Renal cortical epithelial cell (primary cell): ENCODE data around the gene SFT2D1. TPM values are rescaled to one million over a fixed set of nuclear protein-coding genes. Genes with fewer than 3 reads are reported as not detected.

ENCODE experiments used
- DNase-seq: peaks from one replicate; pipeline ENCODE4 v3.0.0-alpha.2; 2011; ENCODE audit warnings: low read depth
- total RNA-seq: library from RNA; depleted of rRNA; stranded (reverse); fragments of >200 nt; gene quantifications from 2 replicates; pipeline ENCODE4 v1.2.3, GENCODE V29; 2014

SFT2D1 gene
- total RNA-seq, 1 donor from 2014 or later, result 49.9 TPM

DNA sequence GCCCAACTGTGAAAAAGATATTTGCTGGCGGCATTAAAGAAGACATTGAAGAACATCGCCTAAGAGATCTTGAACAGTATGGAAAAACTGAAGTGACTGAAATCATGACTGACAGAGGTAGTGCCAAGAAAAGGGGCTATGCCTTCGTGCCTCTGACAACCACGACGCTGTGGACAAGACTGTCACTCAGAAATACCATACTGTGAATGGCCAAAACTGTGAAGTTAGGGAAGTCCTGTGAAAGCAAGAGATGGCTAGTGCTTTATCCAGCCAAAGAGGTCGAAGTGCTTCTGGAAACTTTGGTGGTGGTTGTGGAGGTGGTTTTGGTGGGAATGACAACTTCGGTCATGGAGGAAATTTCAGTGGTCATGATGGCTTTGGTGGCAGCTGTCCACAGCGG lies 7.5 kb downstream of the SFT2D1 start:
- no peak for DNase-seq

- no peak for DNase-seq
These were observed 9.0 kb downstream of the SFT2D1 start for GRCh38 chr6:166333172-166333995.

- DNase-seq, result no peak
These were observed 10.6 kb downstream of the SFT2D1 start for GRCh38 chr6:166331503-166332415.

- DNase-seq, result peak; percentile 64
These were observed 11.7 kb downstream of the SFT2D1 start for GRCh38 chr6:166330612-166331011.

- DNase-seq, result no peak
These were observed 16.8 kb downstream of the SFT2D1 start for GRCh38 chr6:166325383-166326042.

- no peak for DNase-seq
These were observed 18.9 kb downstream of the SFT2D1 start for GRCh38 chr6:166323395-166323794.

- no peak for DNase-seq
These were observed 23.4 kb downstream of the SFT2D1 start for GRCh38 chr6:166318649-166319600.

DNA sequence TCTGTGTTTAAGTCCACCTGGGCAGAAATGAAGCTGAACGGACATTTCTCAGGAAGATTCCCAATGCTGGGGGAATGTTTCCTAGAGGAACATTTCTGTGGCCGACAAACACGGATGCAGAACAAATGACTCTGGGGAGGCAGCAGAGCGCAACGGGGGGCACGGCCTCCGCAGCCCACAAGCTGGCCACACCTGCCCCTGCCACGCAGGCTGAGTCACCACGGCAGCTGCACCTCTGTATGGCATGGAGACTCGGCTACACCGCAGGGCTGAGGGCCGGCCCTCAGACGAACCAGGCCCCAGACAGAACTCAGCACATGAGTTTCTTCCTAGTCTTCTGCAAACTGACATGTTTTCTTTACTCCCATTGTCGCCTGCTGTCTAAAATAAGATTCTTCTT lies 24.1 kb downstream of the SFT2D1 start:
- peak; percentile 85 for DNase-seq

GRCh38 chr6:166317261-166318212 lies 24.8 kb downstream of the SFT2D1 start:
- no peak for DNase-seq

DNA sequence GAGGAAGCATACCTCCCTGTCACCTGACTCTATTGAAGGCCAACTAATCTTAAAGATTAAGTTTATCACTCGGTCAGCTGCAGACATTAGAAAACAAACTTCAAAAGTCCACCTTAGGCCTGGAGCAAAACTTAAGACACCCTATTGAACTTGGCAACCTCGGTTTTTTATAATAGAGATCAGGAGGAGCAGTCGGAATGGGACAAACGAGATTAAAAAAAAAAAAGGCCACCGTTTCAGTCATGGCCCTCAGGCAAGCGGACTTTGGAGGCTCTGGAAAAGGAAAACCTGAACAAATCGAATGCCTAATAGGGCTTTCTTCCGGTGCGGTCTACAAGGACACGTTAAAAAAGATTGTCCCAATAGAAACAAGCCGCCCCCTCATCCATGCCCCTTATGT lies 26.9 kb downstream of the SFT2D1 start:
- no peak for DNase-seq

GRCh38 chr6:166314454-166314853 lies 27.9 kb downstream of the SFT2D1 start:
- no peak for DNase-seq

DNA sequence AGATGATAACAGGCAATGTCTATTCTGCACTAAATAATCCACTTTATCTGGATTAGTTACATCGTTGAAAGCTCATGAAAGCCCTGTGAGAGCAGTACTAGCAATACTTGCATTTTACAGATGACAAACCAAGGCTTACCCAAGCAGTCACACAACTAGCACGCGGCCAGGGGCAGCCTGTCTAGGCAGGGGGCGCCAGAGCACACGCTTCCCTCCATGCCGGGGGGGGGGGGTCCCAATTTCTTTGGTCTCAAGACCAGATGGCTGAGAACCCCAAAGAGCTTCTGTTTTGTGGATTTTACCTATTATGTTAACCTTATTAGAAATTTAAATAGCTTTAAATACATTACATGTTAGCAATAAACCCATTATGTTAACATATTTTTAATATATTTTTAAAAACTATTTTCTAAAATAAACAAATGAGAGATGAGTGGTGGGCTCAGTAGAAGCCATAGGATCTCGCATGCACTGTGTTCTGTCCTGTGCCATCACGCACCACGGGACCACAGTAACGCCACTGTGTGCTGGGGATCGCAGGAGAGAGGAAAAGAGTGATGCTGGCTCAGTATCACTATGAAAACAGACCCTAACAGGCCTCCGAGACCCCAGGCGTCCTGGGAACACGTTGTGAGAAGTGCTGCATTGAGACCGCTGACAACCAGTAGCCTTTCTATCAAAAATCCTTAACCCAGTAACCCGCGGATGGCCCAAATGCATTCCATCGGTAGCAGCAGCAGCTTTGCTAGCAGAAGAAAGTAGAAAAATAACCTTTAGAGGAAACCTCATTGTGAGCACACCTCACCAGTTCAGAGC lies 28.9 kb downstream of the SFT2D1 start:
- DNase-seq, result peak; percentile 18

- no peak for DNase-seq
These were observed 29.5 kb downstream of the SFT2D1 start for GRCh38 chr6:166312832-166313231.

- DNase-seq, result no peak
These were observed 31.7 kb downstream of the SFT2D1 start for GRCh38 chr6:166310634-166311033.

GRCh38 chr6:166309977-166310376 lies 32.4 kb downstream of the SFT2D1 start:
- DNase-seq, result no peak

DNA sequence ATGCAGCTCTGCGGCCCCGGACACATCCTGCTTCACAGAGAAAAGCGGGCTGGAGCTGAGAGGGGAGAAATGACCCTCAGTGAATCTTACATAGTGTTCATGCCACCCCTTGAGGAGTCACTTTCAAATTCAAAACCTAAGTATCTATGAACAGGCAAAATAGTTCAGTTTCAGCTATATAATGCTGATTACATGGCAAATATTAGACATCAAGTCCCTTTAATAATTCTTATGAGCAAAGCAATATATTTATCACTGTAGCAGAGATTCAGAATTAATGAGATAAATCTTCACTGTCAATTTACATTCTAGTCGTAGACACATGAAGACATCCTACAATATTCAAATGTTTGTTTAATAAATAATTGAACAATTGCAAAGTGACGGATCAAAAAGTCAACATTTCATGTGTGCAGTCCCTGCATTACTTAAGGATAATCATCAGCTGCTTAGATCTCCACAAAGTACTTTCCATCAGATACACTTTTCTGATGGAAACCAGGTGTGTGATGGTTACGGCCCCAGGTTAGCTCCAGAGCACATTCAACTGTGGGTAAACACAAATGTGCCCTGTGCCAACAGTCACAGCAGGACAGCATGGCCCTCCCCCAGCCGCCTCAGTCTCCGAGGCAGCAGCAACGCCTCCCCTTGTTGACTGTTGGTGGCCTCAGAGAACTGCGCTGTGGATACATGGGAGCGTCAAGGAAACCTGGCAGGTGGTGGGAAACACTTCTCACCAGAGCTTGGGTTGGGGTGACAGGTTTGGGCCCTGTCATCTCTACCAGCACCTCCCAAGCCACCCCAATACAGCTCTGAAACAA lies 33.4 kb downstream of the SFT2D1 start:
- no peak for DNase-seq

DNA sequence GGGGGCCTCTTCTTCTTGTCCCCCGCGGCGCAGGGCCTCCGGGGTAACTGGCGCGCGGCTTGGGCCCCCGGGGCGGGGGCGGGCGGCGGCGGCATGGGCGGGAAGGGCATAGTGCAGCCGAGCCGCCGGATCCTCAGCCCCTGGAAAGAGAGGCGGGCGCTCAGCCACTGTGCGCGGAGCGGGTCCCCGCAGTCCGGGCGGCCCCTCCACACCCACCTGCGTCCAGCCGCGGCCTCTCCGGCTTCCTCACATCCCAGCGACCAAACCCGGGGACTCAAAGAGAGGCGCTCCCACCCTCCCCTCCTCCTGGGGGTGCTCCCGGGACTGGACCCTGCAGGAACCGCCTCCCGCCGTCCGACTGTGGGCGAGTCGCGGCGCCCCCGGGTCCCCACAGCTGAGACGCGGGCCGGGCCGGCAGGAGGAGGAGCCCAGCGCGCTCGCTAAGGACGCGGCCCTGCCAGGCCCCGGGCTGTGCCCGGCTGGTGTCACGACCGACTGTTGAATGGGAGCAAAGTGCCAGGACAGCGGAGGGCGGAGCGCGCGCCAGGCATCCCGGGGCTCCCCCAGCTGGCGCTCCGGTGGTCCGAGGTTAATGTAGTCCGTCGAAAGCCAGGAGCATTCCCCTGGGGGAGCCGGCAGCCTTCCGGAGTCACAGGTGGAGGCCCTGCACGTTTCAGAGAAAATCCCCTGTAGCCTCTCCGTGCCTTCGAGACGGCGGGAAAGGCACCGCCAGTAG lies 34.1 kb downstream of the SFT2D1 start, which contains the start of gene PRR18:
Gene PRR18, minus strand, starts transcription at position 360 of the 736 bp plus-strand sequence. Its CDS starts 250 bp downstream, at position 110.
- DNase-seq, result no peak
